Suppressor macrophage treated with lipopolysaccharide for 4 hours (primary cell): Measurements from ENCODE around the gene LRCH1.

Source experiments
- DNase-seq: peaks from one replicate; pipeline ENCODE4 v3.0.0-alpha.2; 2020

The LRCH1 gene

DNA sequence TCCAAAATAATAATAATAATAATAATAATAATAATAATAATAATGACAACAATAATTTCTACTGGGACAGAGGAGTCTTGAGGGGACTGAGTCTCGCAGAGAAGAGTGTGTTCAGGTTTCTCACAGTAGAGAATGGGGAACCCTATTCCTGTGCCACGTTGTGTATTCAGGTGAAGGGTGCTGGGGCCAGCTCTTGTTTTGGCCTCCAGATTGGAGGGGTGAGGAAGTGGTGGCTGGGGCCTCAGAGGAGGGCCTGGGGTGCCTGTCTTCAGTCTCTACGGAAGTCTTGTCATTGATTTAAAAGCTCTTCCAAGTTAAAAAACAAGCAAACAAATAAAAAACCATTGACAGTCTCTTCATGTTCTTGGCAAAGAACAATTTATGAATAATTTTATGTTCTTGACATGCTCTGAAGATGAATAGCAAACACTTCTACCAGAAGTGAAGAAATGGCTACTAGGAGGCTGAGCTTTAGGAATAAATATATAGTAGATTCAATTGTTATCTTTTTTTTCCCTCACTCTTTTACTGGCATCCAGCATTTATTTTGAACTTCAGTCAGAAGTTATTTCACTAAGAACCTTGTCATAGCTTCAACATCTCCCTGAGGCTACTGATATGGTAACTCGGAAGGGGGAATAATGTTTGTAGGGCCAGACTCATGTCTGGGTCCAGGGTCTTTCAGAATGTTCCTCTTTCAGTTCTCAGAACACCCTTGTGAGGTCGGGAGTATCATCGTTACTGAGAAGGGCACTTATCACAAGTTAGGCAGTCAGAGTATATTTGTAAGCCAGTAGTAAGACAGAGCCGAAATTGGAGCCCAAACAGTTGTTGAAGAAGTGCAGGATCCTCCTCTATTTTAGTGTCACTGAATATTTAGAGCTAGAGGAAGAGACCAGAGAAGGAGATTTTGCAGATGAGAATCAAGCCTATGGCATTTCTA, 13.1 kb downstream of the LRCH1 start:
- DNase-seq, result no peak

DNA sequence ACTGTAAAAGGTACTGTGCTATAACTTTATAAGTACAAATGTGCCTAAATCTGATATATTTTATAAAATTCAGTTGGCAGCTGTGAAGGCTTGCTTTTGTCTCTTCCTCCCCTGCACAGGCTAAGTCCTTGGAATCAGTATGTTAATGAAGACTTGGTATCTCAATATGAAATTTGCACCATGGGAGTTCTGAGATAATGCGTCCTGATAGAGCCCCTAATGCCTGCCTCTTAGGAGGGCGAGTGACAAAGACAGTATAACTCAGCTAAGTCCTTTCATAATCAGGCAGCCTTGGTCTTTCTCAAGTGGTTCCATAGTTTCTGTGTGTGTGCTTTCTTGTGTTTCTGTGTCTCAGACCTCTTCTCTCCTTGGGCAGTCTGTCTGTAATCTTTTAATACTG, 14.7 kb downstream of the LRCH1 start:
- DNase-seq, result no peak

DNA sequence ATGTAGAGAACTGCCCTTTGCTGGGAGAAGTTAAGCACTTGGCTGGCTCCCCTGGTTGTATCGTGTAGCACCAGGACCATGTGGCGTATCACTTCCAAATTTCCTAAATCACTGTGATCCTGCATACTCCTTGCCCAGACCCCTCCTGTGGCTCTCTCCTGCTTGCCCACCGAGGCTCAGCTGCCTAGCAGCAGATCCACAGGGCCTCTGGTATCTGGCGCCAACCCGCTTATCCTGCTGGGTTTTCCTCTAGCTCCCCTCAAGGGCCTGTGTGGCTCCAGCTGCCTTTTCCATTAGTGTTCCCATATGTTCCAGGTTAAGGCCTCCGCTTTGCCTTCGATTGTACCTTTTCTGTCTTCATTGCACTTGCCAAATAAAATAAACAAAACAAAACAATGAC, 16.5 kb downstream of the LRCH1 start:
- no peak for DNase-seq

DNA sequence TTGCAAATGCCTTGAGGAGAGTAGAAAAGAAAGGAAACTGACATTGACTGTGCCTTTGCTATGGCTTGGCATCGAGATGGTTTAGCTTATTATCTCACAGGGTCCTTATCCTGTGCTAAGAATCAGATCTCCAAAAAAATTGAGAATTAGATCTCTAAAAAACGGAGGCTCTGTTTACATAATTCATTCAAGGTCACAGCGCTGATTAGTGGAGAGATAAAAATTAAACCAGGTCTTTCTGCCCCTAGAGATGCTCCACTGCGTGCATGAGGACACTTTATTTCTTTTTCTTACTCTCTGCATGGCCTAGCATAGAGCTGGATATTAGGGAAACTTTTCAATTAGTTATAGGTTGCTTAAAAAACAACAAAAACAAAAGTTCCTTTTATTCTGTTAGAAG, 17.3 kb downstream of the LRCH1 start:
- DNase-seq, result no peak

- no peak for DNase-seq
Observed at GRCh38 chr13:46571189-46571908, 18.4 kb downstream of the LRCH1 start.

GRCh38 chr13:46571909-46572595, 19.1 kb downstream of the LRCH1 start:
- DNase-seq, result no peak

- DNase-seq, result no peak
Observed at GRCh38 chr13:46572752-46573431, 19.9 kb downstream of the LRCH1 start.

- peak; percentile 78 for DNase-seq
Observed at GRCh38 chr13:46575301-46575771, 22.4 kb downstream of the LRCH1 start.

GRCh38 chr13:46575818-46576221, 22.9 kb downstream of the LRCH1 start:
- DNase-seq, result no peak

DNA sequence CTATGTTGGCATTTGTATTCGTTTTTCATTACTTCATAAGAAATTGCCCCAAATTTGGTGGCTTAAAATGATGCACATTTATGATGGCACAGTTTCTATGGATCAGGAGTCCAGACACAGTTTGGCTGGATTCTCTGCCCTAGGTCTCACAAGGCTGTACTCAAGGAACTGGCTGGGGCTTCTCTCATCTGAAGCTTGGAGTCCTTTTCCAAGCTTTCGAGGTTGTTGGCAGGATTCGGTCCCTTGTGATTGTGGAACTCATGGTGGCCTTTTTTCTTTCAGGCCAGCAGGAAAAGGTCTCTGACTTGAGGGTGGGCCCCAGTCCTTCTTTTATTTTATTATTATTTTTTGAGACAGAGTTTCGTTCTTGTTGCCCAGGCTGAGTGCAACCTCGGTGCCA, 23.8 kb downstream of the LRCH1 start:
- no peak for DNase-seq

- DNase-seq, result peak; percentile 53
Observed at GRCh38 chr13:46577696-46578589, 25.0 kb downstream of the LRCH1 start.

- peak; percentile 81 for DNase-seq
Observed at GRCh38 chr13:46578590-46578975, 25.6 kb downstream of the LRCH1 start.

- peak; percentile 47 for DNase-seq
Observed at GRCh38 chr13:46580362-46580839, 27.4 kb downstream of the LRCH1 start.

DNA sequence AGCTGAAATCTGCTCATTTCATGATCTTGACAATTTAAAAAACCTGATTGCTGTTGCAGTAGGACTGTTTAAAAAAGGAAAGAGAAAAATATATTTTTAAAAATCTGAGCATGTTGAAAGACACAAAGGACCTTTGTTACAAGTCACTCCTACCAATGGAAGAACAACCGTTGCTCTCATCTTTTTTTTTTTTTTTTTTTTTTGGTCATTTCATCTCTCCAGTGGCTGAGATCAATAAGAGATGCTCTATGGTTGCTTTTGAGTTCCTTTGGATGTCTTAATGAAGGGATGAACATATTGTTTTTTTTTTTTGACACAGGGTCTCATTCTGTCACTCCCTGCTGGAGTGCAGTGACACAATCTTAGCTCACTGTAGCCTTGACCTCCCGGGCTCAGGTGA, 29.2 kb downstream of the LRCH1 start:
- DNase-seq, result no peak

DNA sequence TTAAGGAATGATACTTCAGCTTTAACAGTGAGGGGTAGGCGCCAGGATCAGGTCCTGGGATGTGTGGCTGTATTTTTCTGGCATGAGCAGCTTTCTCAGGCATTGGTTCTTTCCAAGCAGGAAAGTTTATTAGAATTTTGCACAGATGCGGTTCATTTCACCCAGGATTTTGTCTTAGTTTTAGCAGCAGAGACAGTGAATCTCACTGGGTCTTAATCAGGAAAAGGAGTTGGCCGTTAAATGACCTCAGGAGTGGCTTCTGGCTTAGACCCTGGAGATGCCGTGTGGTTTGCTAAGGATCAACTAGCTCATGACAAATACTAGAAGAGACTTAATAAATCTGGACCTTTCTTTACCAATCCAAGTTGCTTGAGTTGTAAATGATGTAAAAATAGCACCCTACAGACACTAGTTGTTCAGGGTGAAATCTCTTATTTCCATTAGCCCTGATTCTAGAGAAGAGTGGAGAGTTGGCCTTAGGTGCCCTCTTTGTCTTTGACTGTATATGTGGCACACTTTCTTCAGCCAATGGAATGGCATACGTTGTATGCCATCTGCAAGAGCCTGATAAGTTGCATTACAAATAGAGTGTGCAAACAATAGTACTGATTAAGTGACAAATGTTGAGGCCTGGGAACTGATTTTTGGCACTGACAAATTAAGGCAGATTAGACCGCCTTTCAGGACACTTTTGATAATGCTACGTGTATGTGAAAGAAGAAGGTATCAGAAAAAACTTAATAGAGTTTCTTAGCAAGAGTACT, 34.0 kb downstream of the LRCH1 start:
- no peak for DNase-seq

GRCh38 chr13:46587807-46588418, 34.9 kb downstream of the LRCH1 start:
- DNase-seq, result peak; percentile 47

DNA sequence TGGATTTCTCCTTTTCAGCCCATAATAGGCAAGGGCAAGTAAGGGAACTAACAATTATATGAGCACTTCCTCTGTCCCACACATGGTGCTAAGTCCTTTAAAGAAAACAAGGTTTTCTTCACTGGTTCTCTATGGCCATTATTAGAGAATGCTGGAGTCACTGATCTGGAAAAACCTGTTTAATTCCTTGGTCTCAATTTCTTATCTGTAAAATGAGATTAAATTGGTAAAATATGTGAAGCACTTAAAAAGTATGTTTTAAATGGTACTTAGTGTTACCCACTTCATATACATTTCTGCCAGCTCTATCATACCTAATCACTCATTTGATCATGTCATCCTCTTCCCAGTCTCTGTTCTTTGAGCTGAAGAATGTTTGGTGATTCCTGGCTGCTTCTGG, 39.4 kb downstream of the LRCH1 start:
- DNase-seq, result no peak

DNA sequence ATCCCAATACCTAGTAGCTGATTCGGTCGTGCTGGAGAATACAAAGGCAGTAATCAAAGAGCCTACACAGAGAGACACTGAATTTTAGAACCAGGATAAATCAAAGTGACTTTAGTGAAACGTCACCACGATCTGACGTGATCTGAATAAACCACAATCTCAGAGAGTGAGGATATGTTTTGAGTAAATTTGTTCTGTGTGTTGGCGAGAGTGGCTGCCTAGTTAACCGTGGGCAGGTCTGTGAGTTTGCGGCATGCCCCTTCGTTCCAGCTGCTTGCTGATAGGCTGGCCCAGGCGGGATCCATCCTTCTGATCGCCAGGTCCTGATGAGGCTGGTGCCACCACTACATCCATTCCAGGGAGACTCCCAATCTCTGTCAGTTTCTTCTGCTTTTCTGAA, 40.4 kb downstream of the LRCH1 start:
- DNase-seq, result no peak

- DNase-seq, result no peak
Observed at GRCh38 chr13:46594374-46595078, 41.6 kb downstream of the LRCH1 start.
